ENCODE data around the gene HTRA2. TPM values are rescaled to one million over a fixed set of nuclear protein-coding genes. Genes with fewer than 3 reads are reported as not detected.

HTRA2 gene
- total RNA-seq, 1 donor from 2014 or later = 25.7 TPM

GRCh38 chr2:74503506-74504475, 25.9 kb upstream of the HTRA2 start:
- H3K9me3 Mint-ChIP-seq = no peaks in the 10 kb centered on the region
- peaks cover 54% of the 10 kb centered on the region for H3K4me1 Mint-ChIP-seq
- DNase-seq (ENCODE audit: low spot score in 2 of 2, unreplicated experiment in 2 of 2) = no peak
- peaks cover 16% of the 10 kb centered on the region for H3K36me3 Mint-ChIP-seq
- H3K27ac Mint-ChIP-seq = no peak overlapping the region
- H3K27me3 Mint-ChIP-seq (ENCODE audit: low read depth) = peaks cover 70% of the 10 kb centered on the region
- H3K4me3 Mint-ChIP-seq = peak overlapping the region; percentile 68
- no peak for TF ChIP-seq CTCF (IDR thresholded peaks at IDR 0.05; ENCODE audit: unreplicated experiment)

DNA sequence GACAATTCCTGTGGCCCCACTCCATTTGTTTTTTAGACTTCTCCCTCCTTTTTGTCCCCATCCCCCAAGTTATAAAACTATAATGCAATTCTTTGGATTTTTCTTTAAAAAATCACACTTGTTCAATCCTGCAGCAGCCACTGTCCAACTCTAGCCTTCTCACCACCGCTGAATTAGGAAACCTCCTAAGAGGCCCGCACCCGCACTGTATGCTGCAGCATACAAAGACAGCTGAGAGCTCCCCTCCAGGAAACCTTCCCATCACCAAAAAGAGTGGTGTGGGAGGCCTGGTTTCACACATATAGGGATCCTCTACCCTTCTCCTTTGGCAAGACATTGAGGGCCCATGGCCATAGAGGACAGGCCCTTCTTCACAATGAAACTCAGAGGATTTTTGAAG, 25.1 kb upstream of the HTRA2 start:
- no peak for DNase-seq (ENCODE audit: low spot score in 2 of 2, unreplicated experiment in 2 of 2)
- peak overlapping the region; percentile 68 for H3K4me3 Mint-ChIP-seq
- no peak overlapping the region for H3K27ac Mint-ChIP-seq
- no peak for TF ChIP-seq CTCF (IDR thresholded peaks at IDR 0.05; ENCODE audit: unreplicated experiment)
- no peaks in the 10 kb centered on the region for H3K9me3 Mint-ChIP-seq
- peaks cover 64% of the 10 kb centered on the region for H3K27me3 Mint-ChIP-seq (ENCODE audit: low read depth)
- peaks cover 16% of the 10 kb centered on the region for H3K36me3 Mint-ChIP-seq
- peaks cover 49% of the 10 kb centered on the region for H3K4me1 Mint-ChIP-seq

- no peak overlapping the region for H3K27ac Mint-ChIP-seq
- DNase-seq (ENCODE audit: low spot score in 2 of 2, unreplicated experiment in 2 of 2) = no peak
- TF ChIP-seq CTCF (IDR thresholded peaks at IDR 0.05; ENCODE audit: unreplicated experiment) = no peak
- peaks cover 64% of the 10 kb centered on the region for H3K27me3 Mint-ChIP-seq (ENCODE audit: low read depth)
- peaks cover 44% of the 10 kb centered on the region for H3K4me1 Mint-ChIP-seq
- H3K4me3 Mint-ChIP-seq = peak overlapping the region; percentile 18
- H3K36me3 Mint-ChIP-seq = peaks cover 16% of the 10 kb centered on the region
- H3K9me3 Mint-ChIP-seq = no peaks in the 10 kb centered on the region
These were observed 24.1 kb upstream of the HTRA2 start for GRCh38 chr2:74505448-74506246.

DNA sequence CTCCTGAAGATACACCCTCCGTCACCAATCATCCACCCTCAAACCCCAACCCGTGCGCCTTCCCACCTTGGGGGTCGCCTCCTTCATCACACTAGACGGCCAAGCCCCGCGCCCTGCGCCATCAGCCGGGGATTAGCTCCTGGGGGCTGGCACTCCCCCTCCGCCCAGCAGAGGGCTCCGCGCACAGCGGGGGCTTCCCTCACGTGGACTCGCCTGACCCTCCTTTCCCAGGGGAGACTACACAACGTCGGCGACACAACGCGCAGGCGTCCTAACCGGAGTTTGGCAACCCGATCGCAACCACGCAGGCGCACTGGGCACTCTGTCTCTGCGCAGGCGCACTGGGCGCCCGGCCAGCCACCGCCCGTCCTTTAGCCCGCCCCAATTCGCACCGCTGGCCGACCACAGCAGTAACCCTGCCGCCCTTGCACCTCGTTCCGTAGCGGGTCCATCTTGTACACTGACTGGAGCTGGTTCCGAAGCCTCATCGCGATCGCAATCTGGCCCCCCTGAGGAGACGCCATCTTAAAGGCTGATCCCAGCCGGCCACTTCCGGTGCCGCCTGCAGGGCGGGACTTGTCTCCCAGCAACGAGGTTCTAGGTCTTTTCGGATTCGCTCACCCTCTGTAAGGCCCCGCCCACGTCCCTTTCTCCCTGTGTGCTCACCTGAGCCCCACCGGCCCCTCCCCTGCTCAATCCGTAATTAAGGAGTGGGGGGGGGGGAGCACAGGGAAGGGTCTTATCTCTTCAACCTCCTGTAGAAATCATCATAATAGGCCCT, 22.4 kb upstream of the HTRA2 start, which contains the start of gene PCGF1:
PCGF1 (minus strand) TSS at position 551 of the 781 bp plus-strand sequence; CDS start at position 524, 27 bp downstream.
- no peaks in the 10 kb centered on the region for H3K9me3 Mint-ChIP-seq
- peak; percentile 35 for TF ChIP-seq CTCF (IDR thresholded peaks at IDR 0.05; ENCODE audit: unreplicated experiment)
- DNase-seq (ENCODE audit: low spot score in 2 of 2, unreplicated experiment in 2 of 2) = peak; percentile 95 to 98
- H3K4me1 Mint-ChIP-seq = peaks cover 35% of the 10 kb centered on the region
- H3K36me3 Mint-ChIP-seq = peaks cover 16% of the 10 kb centered on the region
- peaks cover 63% of the 10 kb centered on the region for H3K27me3 Mint-ChIP-seq (ENCODE audit: low read depth)
- H3K27ac Mint-ChIP-seq = peak within 1 kb of the TSS; percentile 99
- peak within 1 kb of the TSS; percentile 96 for H3K4me3 Mint-ChIP-seq

- Mint-ChIP-seq H3K36me3 (peaks cover 16% of the 10 kb centered on the region), H3K9me3 (no peaks in the 10 kb centered on the region), H3K27me3 (ENCODE audit: low read depth) (peaks cover 63% of the 10 kb centered on the region), H3K27ac (peak overlapping the region; percentile 99), H3K4me3 (peak overlapping the region; percentile 96), H3K4me1 (peaks cover 29% of the 10 kb centered on the region)
- no peak for TF ChIP-seq CTCF (IDR thresholded peaks at IDR 0.05; ENCODE audit: unreplicated experiment)
- DNase-seq (ENCODE audit: low spot score in 2 of 2, unreplicated experiment in 2 of 2) = peak in 1 of 2 experiments; percentile 66
These were observed 21.7 kb upstream of the HTRA2 start for GRCh38 chr2:74507926-74508520.
